Gastroesophageal sphincter (tissue), 3 donors: Measurements from ENCODE around the gene PMEL.

Experiments used
- EP300 ChIP-seq: sonication (generic); formaldehyde crosslinking; IDR thresholded peaks from one replicate; pipeline ENCODE4 v1.6.1; 2017; ENCODE audit warnings: antibody characterized with exemption, mild to moderate bottlenecking
- POLR2A ChIP-seq, 2 donors: fragments of 450-650 bp; IDR thresholded peaks; one replicate each; pipeline ENCODE4 v1.6.1; 2017; ENCODE audit warnings: antibody characterized with exemption in 2 of 2, mild to moderate bottlenecking in 2 of 2, moderate library complexity in 1 of 2
- TF ChIP-seq, protein P1 (sequence below), 4 experiments: fragments of 200-600 bp in 2 of 4; fragments of 450-650 bp in 2 of 4; sonication (generic) in 1 of 4; IDR thresholded peaks; one replicate each; pipeline ENCODE4 v1.5.1; 2017 to 2019; ENCODE audit warnings: antibody characterized with exemption in 4 of 4, mild to moderate bottlenecking in 2 of 4, moderate library complexity in 2 of 4

DNA sequence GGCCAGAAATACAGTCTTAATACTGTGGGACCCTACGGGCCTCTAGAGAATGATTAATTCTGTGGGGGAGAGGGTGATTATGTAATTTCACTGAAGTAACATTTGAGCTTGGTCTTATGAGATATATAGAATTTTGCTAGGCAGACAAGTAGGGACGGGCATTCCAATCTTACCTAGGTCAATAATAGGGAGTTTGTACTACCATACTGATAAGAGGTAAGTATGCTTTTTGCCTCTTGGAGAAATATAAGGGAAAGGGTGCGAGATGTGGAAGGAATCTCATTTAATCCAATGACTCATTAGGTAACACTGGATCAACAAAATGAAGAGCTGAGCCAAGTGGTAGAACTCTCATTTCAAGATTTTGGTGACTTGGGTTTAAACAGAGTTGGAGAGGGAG lies 13.2 kb upstream of the PMEL start:
- TF ChIP-seq, protein P1, sequence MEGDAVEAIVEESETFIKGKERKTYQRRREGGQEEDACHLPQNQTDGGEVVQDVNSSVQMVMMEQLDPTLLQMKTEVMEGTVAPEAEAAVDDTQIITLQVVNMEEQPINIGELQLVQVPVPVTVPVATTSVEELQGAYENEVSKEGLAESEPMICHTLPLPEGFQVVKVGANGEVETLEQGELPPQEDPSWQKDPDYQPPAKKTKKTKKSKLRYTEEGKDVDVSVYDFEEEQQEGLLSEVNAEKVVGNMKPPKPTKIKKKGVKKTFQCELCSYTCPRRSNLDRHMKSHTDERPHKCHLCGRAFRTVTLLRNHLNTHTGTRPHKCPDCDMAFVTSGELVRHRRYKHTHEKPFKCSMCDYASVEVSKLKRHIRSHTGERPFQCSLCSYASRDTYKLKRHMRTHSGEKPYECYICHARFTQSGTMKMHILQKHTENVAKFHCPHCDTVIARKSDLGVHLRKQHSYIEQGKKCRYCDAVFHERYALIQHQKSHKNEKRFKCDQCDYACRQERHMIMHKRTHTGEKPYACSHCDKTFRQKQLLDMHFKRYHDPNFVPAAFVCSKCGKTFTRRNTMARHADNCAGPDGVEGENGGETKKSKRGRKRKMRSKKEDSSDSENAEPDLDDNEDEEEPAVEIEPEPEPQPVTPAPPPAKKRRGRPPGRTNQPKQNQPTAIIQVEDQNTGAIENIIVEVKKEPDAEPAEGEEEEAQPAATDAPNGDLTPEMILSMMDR (IDR thresholded peaks at IDR 0.05), result no peak
- TF ChIP-seq POLR2A (IDR thresholded peaks at IDR 0.05), result no peak
- TF ChIP-seq EP300, result no peak
